ENCODE data around the gene NFATC3. TPM values are rescaled to one million over a fixed set of nuclear protein-coding genes. Genes with fewer than 3 reads are reported as not detected.

NFATC3 gene
- total RNA-seq, 1 experiment from 2014 or later = 4.6 TPM

DNA sequence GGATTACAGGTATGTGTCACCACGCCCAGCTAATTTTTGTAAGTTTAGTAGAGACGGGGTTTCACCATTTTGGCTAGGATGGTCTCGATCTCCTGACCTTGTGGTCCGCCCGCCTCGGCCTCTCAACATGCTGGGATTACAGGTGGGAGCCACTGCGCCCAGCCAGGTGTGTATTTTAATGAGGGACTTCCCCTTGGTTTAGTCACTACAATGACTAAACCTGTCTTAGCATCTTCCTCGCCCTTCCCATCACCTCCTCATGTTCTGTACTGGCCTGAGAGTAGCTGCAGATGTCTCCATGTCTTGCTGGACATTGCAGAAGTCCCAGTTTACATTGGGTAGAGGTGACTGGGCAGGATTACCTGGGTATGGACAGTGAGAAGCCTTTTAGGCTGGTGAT lies 188.7 kb downstream of the NFATC3 start:
- Histone ChIP-seq H3K36me3 (no peaks in the 10 kb centered on the region; the same call in 1 of the 2 replicates), H3K4me3 (no peak overlapping the region), H3K27me3 (no peaks in the 10 kb centered on the region), H3K9me3 (no peaks in the 10 kb centered on the region)
- no peak for DNase-seq

- Histone ChIP-seq H3K36me3 (no peaks in the 10 kb centered on the region; the same call in 1 of the 2 replicates), H3K4me3 (no peak overlapping the region), H3K9me3 (no peaks in the 10 kb centered on the region), H3K27me3 (no peaks in the 10 kb centered on the region)
- DNase-seq = no peak
Measured at GRCh38 chr16:68274441-68274840, 189.3 kb downstream of the NFATC3 start.

- DNase-seq = no peak
Measured at GRCh38 chr16:68275611-68276191, 190.5 kb downstream of the NFATC3 start.

GRCh38 chr16:68276223-68276622 lies 191.1 kb downstream of the NFATC3 start:
- H3K4me3 ChIP-seq = no peak overlapping the region

More at GRCh38 chr16:68275611-68276191, 190.5 kb downstream of the NFATC3 start:
- Histone ChIP-seq H3K36me3 (no peaks in the 10 kb centered on the region; the same call in 1 of the 2 replicates), H3K9me3 (no peaks in the 10 kb centered on the region), H3K4me3 (no peak overlapping the region), H3K27me3 (no peaks in the 10 kb centered on the region)

More at GRCh38 chr16:68276223-68276622, 191.1 kb downstream of the NFATC3 start:
- H3K9me3 ChIP-seq = no peaks in the 10 kb centered on the region
- H3K36me3 ChIP-seq = no peaks in the 10 kb centered on the region; the same call in 1 of the 2 replicates
- H3K27me3 ChIP-seq = no peaks in the 10 kb centered on the region
- DNase-seq = no peak

Other genes with a start within 250 kb of the NFATC3 start
- 37.2 and 42.9 TPM in 2 replicates for gene THAP11, start 243.1 kb upstream of the NFATC3 start, total RNA-seq (2014; rRNA removed; shearing (Covaris generic); ENCODE audit: low replicate concordance)
- 55.9 and 178 TPM in 2 replicates for gene NUTF2, start 238.4 kb upstream of the NFATC3 start, total RNA-seq (2014; rRNA removed; shearing (Covaris generic); ENCODE audit: low replicate concordance)
- gene CENPT, start 237.7 kb upstream of the NFATC3 start, total RNA-seq (2014; rRNA removed; shearing (Covaris generic); ENCODE audit: low replicate concordance) = 20.4 and 27.4 TPM in 2 replicates
- gene EDC4, start 212.3 kb upstream of the NFATC3 start, total RNA-seq (2014; rRNA removed; shearing (Covaris generic); ENCODE audit: low replicate concordance) = 19.8 and 38.6 TPM in 2 replicates
- gene NRN1L, start 200.5 kb upstream of the NFATC3 start, total RNA-seq (2014; rRNA removed; shearing (Covaris generic); ENCODE audit: low replicate concordance) = not detected in 2 replicates
- gene PSKH1, start 192.1 kb upstream of the NFATC3 start, total RNA-seq (2014; rRNA removed; shearing (Covaris generic); ENCODE audit: low replicate concordance) = 3.1 and 13.8 TPM in 2 replicates
- gene CTRL, start 153.5 kb upstream of the NFATC3 start, total RNA-seq (2014; rRNA removed; shearing (Covaris generic); ENCODE audit: low replicate concordance) = 0.72 and 1.9 TPM in 2 replicates
- 8.8 and 12.7 TPM in 2 replicates for gene PSMB10, start 148.5 kb upstream of the NFATC3 start, total RNA-seq (2014; rRNA removed; shearing (Covaris generic); ENCODE audit: low replicate concordance)
- gene LCAT, start 141.2 kb upstream of the NFATC3 start, total RNA-seq (2014; rRNA removed; shearing (Covaris generic); ENCODE audit: low replicate concordance) = 0.16 TPM in 1 of 2 replicates, not detected in the other
- 11.9 and 12.3 TPM in 2 replicates for gene SLC12A4, start 116.7 kb upstream of the NFATC3 start, total RNA-seq (2014; rRNA removed; shearing (Covaris generic); ENCODE audit: low replicate concordance)
- gene DPEP3, start 104.9 kb upstream of the NFATC3 start, total RNA-seq (2014; rRNA removed; shearing (Covaris generic); ENCODE audit: low replicate concordance) = not detected in 2 replicates
- not detected in 2 replicates for gene DPEP2, start 85.9 kb upstream of the NFATC3 start, total RNA-seq (2014; rRNA removed; shearing (Covaris generic); ENCODE audit: low replicate concordance)
- gene DPEP2NB, start 69.5 kb upstream of the NFATC3 start, total RNA-seq (2014; rRNA removed; shearing (Covaris generic); ENCODE audit: low replicate concordance) = not detected in 2 replicates
- 17.9 and 18.0 TPM in 2 replicates for gene DDX28, start 62.1 kb upstream of the NFATC3 start, total RNA-seq (2014; rRNA removed; shearing (Covaris generic); ENCODE audit: low replicate concordance)
- 16.9 and 25.0 TPM in 2 replicates for gene DUS2, start 62.1 kb upstream of the NFATC3 start, total RNA-seq (2014; rRNA removed; shearing (Covaris generic); ENCODE audit: low replicate concordance)
- gene ESRP2, start 150.8 kb downstream of the NFATC3 start, total RNA-seq (2014; rRNA removed; shearing (Covaris generic); ENCODE audit: low replicate concordance) = 0.36 TPM in 1 of 2 replicates, not detected in the other
- 10.4 and 13.7 TPM in 2 replicates for gene PLA2G15, start 160.0 kb downstream of the NFATC3 start, total RNA-seq (2014; rRNA removed; shearing (Covaris generic); ENCODE audit: low replicate concordance)
- gene SLC7A6, start 179.2 kb downstream of the NFATC3 start, total RNA-seq (2014; rRNA removed; shearing (Covaris generic); ENCODE audit: low replicate concordance) = 3.9 and 6.5 TPM in 2 replicates
- gene SLC7A6OS, start 225.6 kb downstream of the NFATC3 start, total RNA-seq (2014; rRNA removed; shearing (Covaris generic); ENCODE audit: low replicate concordance) = 5.5 and 5.7 TPM in 2 replicates
- 42.5 and 81.1 TPM in 2 replicates for gene PRMT7, start 225.6 kb downstream of the NFATC3 start, total RNA-seq (2014; rRNA removed; shearing (Covaris generic); ENCODE audit: low replicate concordance)